ENCODE measurements around the gene IGHMBP2.

IGHMBP2 gene

DNA sequence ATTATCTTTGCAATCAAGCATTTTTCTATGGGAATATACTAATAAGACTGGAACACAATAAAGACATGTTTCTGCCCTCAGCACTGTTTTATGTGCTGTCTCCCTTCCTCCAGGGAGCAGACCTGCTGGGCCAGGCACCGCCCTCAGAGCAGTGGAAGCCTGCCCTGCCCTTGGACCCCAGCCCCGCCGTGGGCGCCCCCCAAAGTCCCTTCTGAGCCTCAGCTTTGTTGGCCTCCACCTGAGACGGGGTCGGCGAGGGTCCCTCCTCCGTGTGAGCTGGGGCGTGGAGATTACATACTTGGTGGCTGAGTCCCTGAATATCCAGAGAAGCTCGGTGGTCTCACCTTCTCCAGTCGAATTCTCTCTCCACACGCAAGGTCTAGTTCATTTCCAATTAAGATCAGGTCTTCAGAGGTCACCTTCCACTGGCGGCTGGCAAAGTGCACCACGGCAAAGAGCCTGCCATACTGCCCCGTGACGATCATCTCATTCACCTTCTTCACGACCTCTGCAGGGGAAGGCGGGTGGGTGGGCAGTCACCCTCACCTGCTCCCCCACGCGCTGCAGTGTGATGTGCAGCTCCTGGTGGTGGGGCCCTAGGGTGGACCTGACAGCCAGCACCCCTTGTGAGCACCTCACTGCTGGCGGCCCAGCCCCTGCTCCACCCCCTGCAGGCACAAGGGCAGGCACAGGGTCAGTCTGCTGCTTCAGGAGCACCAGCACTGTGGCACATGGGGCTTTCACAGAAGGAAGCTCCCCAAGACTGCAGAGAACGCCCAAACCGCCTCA is 7.3 kb upstream of the IGHMBP2 start:
- Histone ChIP-seq H4K20me1 (ENCODE audit: insufficient read depth, low read length) (no peaks in the 10 kb centered on the region), H3K9me2 (ENCODE audit: low read depth, low read length) (no peaks in the 10 kb centered on the region), H3K4me3 (ENCODE audit: low read depth, low read length, poor library complexity, severe bottlenecking) (no peak overlapping the region), H3K36me3 (ENCODE audit: insufficient read depth, low read length) (peaks cover 84% of the 10 kb centered on the region), H3F3A (ENCODE audit: insufficient read depth, low read length) (no peaks in the 10 kb centered on the region), H3K79me2 (ENCODE audit: insufficient read depth, low read length) (peaks cover 3% of the 10 kb centered on the region), H2AFZ (ENCODE audit: low read length) (no peak overlapping the region), H3K27ac (ENCODE audit: low read depth, low read length, poor library complexity, severe bottlenecking) (no peak overlapping the region), H3K27me3 (ENCODE audit: insufficient read depth, low read length) (no peaks in the 10 kb centered on the region), H3K9me3 (ENCODE audit: low read length) (no peaks in the 10 kb centered on the region), H3K9ac (ENCODE audit: low read length) (no peak overlapping the region), H3K4me1 (ENCODE audit: insufficient read depth, low read length, severe bottlenecking) (no peaks in the 10 kb centered on the region), H3K4me2 (ENCODE audit: low read length) (no peak overlapping the region)
- no peak for TF ChIP-seq EZH2 (IDR thresholded peaks at IDR 0.05; ENCODE audit: borderline replicate concordance, low read length)
- TF ChIP-seq, protein P1, sequence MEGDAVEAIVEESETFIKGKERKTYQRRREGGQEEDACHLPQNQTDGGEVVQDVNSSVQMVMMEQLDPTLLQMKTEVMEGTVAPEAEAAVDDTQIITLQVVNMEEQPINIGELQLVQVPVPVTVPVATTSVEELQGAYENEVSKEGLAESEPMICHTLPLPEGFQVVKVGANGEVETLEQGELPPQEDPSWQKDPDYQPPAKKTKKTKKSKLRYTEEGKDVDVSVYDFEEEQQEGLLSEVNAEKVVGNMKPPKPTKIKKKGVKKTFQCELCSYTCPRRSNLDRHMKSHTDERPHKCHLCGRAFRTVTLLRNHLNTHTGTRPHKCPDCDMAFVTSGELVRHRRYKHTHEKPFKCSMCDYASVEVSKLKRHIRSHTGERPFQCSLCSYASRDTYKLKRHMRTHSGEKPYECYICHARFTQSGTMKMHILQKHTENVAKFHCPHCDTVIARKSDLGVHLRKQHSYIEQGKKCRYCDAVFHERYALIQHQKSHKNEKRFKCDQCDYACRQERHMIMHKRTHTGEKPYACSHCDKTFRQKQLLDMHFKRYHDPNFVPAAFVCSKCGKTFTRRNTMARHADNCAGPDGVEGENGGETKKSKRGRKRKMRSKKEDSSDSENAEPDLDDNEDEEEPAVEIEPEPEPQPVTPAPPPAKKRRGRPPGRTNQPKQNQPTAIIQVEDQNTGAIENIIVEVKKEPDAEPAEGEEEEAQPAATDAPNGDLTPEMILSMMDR (IDR thresholded peaks at IDR 0.05; ENCODE audit: low read length), result no peak

DNA sequence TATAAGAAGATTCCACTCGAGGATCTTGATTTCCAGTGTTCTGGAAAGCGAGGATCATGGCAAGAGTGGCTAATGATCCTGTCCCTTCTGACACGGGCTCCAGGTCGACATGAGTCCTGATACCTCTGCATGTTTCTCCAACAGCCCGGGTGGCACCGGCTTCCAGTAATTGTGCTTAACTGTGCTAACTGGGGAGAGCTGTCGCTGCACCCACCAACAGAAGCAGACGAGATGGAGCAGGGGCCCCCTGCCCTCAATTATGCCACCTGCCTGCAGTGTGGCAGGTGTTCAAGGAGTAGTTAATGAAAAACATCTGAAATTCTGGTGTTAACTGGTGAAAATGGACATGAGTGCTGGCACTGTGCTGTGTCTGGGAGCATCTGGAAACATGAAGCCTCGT is 6.2 kb upstream of the IGHMBP2 start:
- no peaks in the 10 kb centered on the region for H3K27me3 ChIP-seq (ENCODE audit: insufficient read depth, low read length)
- no peak overlapping the region for H2AFZ ChIP-seq (ENCODE audit: low read length)
- no peak overlapping the region for H3K4me3 ChIP-seq (ENCODE audit: low read depth, low read length, poor library complexity, severe bottlenecking)
- H3K9me2 ChIP-seq (ENCODE audit: low read depth, low read length), result no peaks in the 10 kb centered on the region
- peaks cover 14% of the 10 kb centered on the region for H3K79me2 ChIP-seq (ENCODE audit: insufficient read depth, low read length)
- H3K4me2 ChIP-seq (ENCODE audit: low read length), result no peak overlapping the region
- no peaks in the 10 kb centered on the region for H3F3A ChIP-seq (ENCODE audit: insufficient read depth, low read length)
- H3K4me1 ChIP-seq (ENCODE audit: insufficient read depth, low read length, severe bottlenecking), result peaks cover 10% of the 10 kb centered on the region
- TF ChIP-seq, protein P1 (IDR thresholded peaks at IDR 0.05; ENCODE audit: low read length), result no peak
- no peak for TF ChIP-seq EZH2 (IDR thresholded peaks at IDR 0.05; ENCODE audit: borderline replicate concordance, low read length)
- no peaks in the 10 kb centered on the region for H4K20me1 ChIP-seq (ENCODE audit: insufficient read depth, low read length)
- no peaks in the 10 kb centered on the region for H3K9me3 ChIP-seq (ENCODE audit: low read length)
- H3K9ac ChIP-seq (ENCODE audit: low read length), result no peak overlapping the region
- H3K36me3 ChIP-seq (ENCODE audit: insufficient read depth, low read length), result peaks cover 79% of the 10 kb centered on the region
- no peak overlapping the region for H3K27ac ChIP-seq (ENCODE audit: low read depth, low read length, poor library complexity, severe bottlenecking)

DNA sequence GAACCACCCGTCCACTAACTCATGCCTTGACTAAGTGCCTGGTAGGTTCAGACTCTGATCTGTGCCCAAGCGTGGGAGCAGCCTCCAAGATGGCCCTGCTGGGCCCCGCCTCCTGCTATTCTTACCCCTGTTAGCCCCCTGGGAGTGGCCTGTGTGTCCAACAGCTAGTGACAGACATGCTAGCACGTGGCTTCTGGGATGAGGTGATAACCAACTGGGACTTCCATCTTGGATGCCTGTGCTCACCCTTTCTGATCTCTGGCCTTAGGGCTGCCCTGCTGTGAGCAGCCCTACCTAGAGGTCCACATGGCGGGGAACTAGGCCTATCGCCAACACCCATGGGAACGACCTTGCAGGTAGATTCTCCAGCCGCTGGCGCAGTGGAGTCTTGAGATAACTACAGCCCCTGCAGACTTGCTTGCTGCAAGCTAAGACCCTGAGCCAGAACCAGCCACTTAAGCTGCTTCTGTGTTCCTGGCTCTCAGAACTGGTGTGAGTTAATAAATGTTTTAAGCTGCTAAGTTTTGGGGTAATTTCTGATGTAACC is 2.8 kb upstream of the IGHMBP2 start:
- no peak overlapping the region for H3K27ac ChIP-seq (ENCODE audit: low read depth, low read length, poor library complexity, severe bottlenecking)
- H3K36me3 ChIP-seq (ENCODE audit: insufficient read depth, low read length), result peaks cover 47% of the 10 kb centered on the region
- H3K27me3 ChIP-seq (ENCODE audit: insufficient read depth, low read length), result no peaks in the 10 kb centered on the region
- no peak overlapping the region for H3K4me2 ChIP-seq (ENCODE audit: low read length)
- H2AFZ ChIP-seq (ENCODE audit: low read length), result no peak overlapping the region
- H3K4me1 ChIP-seq (ENCODE audit: insufficient read depth, low read length, severe bottlenecking), result peaks cover 29% of the 10 kb centered on the region
- H3F3A ChIP-seq (ENCODE audit: insufficient read depth, low read length), result no peaks in the 10 kb centered on the region
- no peaks in the 10 kb centered on the region for H3K9me2 ChIP-seq (ENCODE audit: low read depth, low read length)
- TF ChIP-seq, protein P1 (IDR thresholded peaks at IDR 0.05; ENCODE audit: low read length), result no peak
- no peak for TF ChIP-seq EZH2 (IDR thresholded peaks at IDR 0.05; ENCODE audit: borderline replicate concordance, low read length)
- H3K9me3 ChIP-seq (ENCODE audit: low read length), result no peaks in the 10 kb centered on the region
- H3K79me2 ChIP-seq (ENCODE audit: insufficient read depth, low read length), result peaks cover 38% of the 10 kb centered on the region
- no peak overlapping the region for H3K4me3 ChIP-seq (ENCODE audit: low read depth, low read length, poor library complexity, severe bottlenecking)
- H4K20me1 ChIP-seq (ENCODE audit: insufficient read depth, low read length), result no peaks in the 10 kb centered on the region
- no peak overlapping the region for H3K9ac ChIP-seq (ENCODE audit: low read length)

Measured in OCI-LY1 (cell line).